HG03139 (cell line): Measurements from ENCODE around the gene FITM1.

Experiments used
- ATAC-seq: cut with Tn5 transposase; IDR thresholded peaks from one replicate; pipeline ENCODE4 v1.9.1; 2021; ENCODE audit not compliant: unreplicated experiment

The FITM1 gene

DNA sequence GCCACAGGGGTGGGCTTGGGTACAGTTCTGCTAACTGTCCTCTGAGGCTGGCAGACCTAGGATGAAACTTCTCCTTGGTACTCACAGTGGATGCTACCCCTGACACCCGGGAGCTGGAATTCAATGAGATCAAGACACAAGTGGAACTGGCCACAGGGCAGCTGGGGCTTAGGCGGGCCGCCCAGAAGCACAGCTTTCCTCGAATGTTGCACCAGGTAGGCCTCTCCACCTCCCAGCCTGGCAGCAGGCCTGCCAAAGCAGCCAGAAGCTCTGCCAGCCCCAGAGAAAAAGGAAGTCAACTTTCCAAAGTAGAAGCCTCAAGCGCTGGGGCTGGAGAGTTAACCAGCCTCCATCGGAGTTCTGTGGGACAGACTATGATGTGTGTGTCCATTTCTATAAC lies 13.3 kb upstream of the FITM1 start:
- no peak for ATAC-seq

DNA sequence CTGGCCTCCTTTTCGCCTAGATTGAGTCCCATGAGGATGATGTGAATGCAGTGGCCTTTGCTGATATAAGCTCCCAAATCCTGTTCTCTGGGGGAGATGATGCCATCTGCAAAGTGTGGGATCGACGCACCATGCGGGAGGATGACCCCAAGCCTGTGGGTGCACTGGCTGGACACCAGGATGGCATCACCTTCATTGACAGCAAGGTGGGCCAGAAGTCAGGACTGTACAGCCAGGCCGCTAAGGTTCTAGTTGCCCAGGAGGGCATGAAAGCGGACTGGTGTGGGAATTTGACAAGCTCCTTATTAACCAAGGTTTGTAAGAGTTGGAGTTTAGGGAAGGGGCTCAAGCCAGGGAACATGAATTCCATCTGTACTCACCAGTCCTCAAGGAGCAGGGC lies 10.8 kb upstream of the FITM1 start:
- ATAC-seq, result no peak

DNA sequence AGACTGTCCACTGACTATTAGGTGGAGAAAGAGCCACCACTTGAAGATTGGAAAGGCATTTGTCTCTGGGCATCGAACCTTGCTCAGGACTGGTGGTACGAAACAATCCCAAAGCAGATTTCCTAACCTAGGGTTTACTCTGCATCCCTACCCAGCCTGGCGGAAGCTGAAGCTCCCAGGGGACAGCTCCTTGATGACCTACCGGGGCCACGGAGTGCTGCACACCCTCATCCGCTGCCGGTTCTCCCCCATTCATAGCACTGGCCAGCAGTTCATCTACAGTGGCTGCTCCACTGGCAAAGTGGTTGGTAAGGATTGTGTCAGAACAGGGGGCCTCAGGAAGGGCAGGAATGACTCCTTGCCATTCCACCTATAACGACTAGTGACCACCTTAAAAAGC lies 9.2 kb upstream of the FITM1 start:
- ATAC-seq, result no peak

DNA sequence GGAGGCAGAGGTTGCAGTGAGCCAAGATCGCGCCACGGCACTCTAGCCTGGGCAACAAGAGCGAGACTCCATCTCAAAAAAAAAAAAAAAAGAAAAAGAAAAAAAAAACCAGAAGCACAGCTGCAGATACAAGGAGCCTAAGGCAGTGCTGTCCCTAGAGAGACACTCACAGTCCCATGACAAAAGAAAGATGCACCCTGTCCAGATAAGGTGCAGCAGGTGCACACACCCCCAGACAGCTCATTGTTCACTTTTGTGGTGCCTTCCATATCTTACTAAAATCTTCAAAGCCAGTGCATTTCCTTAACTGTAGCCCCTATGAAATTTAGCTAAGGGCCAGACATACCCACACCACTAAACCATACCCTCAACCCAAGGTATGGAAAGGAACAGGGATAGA lies 8.0 kb upstream of the FITM1 start:
- ATAC-seq, result no peak

DNA sequence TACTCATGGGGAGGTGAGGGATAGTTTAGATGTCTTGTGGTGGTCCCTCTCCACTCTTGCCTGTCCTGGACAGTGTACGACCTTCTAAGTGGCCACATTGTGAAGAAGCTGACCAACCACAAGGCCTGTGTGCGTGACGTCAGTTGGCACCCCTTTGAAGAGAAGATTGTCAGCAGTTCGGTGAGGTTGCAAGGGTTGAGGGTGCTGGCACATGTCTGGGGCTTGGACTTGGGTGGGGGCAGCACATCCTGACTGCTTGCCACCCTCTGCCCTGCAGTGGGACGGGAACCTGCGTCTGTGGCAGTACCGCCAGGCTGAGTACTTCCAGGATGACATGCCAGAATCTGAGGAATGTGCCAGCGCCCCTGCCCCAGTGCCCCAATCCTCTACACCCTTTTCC lies 7.6 kb upstream of the FITM1 start:
- no peak for ATAC-seq

DNA sequence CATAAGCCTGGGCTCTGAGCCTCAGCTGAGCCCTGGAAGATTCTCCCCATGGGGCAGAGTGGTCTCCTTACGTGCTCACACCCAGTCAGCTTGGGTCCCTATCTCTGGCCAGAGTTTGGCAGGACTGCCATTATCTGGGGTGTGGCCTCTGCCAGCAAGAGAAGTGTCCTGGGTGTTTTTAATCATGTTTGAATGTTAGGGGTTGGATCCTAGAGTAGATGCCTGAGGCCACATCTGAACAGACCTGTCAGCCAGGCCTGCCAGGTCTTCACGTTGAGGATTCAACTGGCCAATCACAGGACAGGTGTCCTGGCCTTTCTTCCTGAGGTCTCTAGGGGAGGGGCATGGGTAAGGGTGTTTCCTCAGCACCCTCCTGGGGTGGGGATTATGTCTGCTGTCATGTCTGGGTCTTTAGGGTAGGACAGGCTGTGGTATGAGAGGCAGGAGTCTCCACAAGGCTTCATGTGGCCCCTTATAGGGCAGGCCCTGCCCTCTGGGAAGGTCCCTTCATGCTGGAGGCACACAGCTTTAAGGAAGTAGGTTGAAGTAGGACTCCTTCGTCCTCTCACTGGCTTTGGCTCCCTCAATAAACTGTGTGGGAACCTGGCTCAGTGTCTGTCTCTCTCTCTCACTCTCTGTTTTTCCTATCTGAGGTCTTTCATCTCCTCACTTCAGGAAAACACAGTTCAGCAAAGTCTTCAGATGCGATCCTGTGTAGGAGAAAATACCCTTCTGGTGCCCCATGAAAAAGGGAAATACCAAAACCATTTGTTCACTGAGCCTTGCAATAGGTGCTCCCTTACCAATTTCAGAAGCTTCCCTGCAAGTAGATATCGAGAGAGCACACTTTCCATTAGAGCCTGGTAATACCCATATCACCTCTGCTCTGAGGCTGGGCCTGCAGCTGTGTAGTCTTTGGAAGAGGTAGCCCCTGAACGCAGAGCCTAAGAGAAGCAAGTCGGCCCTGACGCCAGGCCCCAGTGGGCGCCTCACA lies 6.7 kb upstream of the FITM1 start:
- no peak for ATAC-seq

DNA sequence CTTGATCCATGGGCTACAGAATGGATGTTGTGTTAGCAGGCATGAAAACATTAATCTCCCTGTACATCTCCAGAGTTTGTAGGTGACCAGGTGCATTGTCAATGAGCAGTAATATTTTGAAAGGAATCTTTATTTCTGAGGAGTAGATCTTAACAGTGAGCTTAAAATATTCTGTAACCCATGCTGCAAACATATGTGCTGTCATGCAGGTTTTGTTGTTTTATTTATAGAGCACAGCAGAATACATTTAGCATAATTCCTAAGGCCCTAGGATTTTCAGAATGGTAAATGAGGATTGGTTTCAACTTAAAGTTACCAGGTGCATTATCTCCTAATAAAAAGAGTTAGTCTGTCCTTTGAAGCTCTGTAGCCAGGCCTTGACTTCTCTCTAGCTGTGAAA lies 3.5 kb upstream of the FITM1 start:
- no peak for ATAC-seq

DNA sequence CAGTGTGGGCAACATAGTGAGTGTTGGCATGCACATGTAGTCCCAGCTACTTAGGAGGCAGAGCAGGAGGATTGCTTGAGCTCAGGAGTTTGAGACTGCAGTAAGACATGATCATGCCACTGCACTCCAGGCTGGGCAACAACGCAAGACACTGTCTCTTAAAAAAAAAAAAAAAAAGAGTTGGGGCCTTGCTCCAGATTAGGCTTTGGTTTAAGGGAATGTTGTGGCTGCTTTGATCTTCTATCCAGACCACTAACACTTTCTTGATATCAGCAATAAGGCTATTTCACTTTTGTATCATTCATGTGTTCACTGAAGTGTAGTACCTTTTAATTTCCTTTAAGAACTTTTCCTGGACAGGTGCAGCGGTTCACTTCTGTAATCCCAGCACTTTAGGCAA lies 2.8 kb upstream of the FITM1 start:
- ATAC-seq, result no peak

DNA sequence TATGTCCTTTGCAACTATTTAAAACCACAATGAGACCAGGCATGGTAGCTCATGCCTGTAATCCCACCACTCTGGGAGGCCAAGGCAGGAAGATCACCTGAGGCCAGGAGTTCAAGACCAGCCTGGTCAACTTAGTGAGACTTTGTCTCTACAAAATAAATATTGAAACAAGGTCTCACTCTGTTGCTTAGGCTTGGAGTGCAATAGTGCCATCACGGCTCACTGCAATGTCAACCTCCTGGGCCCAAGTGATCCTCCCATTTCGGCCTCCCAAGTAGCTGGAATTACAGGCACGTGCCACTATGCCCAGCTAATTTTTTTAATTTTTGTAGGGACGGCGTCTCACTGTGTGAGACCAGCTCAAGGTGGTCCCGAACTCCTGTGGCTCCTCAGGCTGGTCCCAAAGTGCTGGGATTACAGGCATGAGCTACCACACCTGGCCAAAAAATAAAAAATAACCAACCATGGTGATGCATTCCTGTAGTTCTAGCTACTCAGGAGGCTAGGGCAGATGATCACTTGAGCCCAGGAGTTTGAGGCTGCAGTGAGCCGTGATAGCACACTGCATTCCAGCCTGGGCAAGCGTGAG lies 955 bp upstream of the FITM1 start:
- no peak for ATAC-seq

DNA sequence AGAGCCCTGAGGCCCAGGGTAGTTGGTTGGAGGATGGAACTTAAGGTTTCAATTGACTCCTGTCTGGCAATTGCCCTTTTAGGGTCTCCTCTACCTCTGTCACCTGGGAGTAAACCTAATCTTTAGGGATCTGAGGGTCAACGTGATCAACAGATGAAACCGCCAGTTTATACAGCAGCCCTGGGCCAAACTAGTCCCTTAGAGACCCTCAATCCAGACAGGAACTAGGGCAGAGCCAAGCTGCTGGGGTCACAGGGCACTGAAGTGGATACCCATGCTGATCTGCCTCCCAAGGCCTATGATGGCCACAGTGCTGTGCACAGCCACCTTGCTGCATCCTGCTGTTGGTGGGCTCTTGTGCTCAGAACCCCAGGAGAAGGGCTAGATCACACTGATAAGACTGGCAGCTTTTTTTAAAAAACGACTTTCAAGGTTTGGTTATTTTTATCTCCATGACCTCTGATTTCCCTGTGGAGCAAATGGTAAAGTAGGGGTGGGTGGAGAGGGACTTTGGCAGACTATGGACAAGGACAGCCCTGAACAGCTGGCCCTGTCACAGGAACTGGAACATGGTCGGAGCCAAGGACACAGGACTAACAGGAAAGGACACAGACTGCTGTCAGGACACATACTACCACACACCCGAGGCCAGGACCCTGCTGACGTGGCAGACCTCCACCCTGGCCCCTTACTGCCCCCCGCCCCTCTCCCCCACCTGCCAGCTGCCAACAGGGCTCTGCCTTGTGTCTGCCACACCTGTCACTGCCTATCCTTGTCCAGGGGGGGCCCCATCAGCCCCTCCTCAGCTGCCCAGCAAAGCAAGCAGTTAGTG lies 474 bp downstream of the FITM1 start:
- no peak for ATAC-seq

DNA sequence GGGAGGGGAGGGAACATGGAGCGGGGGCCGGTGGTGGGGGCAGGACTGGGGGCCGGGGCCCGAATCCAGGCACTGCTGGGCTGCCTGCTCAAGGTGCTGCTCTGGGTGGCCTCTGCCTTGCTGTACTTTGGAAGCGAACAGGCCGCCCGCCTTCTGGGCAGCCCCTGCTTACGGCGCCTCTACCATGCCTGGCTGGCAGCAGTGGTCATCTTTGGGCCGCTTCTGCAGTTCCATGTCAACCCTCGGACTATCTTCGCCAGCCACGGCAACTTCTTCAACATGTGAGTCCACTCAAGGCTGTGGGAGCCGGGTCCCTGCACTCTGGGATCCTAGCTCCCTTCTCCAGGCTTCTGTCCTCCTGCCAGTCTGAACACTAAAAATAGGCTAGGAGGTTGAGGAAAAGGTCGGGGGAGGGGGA lies 1.1 kb downstream of the FITM1 start:
- no peak for ATAC-seq

DNA sequence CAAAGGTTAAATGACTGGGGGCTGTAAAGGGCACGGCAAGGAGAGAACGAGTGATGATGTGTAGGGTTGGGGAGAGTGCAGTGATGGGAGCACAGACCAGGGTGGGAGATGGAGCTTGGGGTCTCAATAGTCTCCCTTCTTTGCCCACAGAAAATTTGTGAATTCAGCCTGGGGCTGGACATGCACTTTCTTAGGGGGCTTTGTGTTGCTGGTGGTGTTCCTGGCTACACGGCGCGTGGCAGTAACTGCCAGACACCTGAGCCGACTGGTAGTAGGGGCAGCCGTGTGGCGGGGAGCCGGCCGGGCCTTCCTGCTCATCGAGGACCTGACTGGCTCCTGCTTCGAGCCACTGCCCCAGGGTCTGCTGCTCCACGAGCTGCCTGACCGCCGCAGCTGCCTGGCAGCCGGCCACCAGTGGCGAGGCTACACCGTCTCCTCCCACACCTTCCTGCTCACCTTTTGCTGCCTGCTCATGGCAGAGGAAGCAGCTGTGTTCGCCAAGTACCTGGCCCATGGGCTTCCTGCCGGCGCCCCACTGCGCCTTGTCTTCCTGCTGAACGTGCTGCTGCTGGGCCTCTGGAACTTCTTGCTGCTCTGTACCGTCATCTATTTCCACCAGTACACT lies 1.7 kb downstream of the FITM1 start:
- ATAC-seq, result no peak

DNA sequence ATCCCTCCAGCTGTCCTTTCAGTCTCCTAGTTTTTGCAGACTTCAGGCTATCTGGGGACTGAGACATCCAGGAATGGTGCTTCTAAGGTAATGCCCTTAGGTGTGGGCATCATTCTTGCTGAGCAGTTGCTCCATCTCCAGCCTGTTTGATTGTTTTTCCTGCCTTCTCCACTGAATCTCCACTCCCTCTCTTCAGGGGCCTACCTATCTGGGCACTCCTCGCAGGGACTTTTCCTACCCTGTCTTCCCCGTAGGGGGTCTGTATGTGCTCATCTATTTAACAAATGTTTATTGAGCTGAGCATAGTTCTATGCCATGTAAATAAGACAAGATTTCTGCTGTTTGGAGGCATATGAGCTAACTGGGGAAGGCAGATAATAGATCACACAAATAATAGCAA lies 2.5 kb downstream of the FITM1 start:
- ATAC-seq, result no peak

DNA sequence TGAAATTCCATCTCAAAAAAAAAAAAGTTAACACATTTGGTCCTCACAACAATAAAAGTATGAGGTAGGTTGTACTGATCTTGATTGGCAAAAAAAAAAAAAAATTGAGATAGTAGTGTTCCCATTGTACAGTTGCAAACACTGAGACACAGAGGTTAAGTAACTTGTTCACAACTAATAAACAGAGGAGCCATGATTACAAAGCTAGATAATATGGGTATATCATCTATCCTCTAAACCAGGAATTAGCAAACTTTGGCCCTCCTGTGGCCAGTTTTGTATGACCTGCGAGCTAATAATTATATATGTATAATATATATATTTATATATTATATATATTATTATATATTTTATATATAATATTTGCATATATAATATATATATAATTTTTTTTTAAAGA lies 3.3 kb downstream of the FITM1 start:
- no peak for ATAC-seq

DNA sequence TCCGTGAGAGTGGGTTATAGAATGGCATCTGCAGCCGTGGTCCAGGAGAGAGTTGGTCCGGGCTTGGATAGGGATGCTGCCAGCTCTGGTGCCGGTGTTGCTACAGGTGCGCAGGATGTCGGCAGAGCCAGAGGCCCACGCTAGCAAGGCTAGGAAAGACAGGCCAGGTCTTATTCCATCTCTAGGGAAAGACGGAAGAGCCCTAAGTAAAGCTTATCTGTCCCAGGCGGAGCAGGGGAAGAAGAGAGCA lies 5.0 kb downstream of the FITM1 start:
- ATAC-seq, result no peak

DNA sequence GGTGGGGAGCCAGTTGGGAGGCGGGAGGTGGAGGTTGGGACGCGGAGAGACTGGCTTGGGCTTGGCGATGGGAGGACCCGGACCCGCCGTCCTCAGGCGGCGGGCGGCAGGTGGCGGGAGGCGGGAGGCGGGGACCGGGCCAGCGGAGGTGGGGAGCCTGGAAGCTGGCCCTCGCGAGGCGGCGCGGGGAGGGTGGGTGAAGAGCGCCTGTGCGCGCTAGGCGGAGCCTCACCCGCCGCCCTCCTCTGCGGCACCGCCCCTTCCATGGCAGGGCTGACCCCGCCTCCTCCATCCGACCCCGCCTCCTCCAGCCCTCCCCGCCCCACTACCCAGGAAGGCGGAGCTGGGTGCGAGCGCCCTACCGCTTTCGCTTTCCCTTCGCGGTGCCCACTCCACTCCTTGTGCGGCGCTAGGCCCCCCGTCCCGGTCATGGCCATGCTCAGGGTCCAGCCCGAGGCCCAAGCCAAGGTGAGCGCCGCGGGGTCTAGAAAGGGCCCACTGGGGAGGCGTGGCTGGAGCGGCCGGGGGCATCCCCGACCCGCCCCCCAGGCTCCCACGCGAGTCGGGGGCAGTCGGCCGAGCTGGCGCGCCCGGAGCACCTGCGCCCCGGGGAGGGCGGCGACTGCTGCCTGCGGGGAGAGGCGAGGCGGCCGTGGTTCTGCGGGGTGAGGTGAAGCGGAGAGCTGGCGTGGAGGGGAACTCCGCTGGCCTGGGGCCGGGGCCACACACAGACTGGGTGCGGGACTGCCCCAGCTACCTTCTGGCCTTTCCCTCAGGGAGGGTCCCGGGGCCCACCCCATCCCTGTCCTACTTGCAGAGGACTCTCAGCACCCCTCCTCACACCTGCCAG lies 5.6 kb downstream of the FITM1 start, which contains the start of gene PSME1:
TSS of gene PSME1 (plus strand) at position 361 of the 850 bp plus-strand sequence. CDS start at position 430, 69 bp downstream.
- ATAC-seq, result peak; percentile 78

DNA sequence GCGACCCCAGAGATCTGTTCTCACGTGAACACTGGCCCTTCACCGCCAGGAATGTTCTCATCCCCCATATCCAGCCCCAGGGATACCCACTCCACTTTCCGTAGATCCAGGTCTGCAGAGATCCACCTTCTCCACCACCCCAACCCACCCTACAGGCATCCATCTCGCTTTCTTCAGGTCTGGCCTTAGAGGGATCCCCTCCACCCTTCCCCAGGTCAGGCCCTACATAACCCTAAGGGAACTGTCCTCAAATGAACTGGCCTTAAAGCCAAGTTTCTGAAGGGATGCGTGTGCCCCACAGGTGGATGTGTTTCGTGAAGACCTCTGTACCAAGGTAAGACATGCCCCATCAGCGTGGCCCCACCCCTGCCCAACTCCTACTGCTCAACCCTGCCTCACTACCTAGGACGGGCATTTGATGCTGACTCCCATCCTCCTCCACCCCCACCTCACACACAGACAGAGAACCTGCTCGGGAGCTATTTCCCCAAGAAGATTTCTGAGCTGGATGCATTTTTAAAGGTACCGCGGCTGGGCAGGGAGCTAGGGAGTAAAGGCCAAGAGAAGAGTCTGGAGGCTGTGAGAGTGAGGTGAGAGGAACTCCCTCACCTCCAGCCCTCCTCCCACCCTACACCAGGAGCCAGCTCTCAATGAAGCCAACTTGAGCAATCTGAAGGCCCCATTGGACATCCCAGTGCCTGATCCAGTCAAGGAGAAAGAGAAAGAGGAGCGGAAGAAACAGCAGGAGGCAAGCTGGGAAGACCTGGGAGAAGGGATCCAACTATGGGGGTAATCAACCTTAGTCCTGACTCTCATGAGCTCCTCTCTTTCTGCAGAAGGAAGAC lies 6.4 kb downstream of the FITM1 start:
- no peak for ATAC-seq

DNA sequence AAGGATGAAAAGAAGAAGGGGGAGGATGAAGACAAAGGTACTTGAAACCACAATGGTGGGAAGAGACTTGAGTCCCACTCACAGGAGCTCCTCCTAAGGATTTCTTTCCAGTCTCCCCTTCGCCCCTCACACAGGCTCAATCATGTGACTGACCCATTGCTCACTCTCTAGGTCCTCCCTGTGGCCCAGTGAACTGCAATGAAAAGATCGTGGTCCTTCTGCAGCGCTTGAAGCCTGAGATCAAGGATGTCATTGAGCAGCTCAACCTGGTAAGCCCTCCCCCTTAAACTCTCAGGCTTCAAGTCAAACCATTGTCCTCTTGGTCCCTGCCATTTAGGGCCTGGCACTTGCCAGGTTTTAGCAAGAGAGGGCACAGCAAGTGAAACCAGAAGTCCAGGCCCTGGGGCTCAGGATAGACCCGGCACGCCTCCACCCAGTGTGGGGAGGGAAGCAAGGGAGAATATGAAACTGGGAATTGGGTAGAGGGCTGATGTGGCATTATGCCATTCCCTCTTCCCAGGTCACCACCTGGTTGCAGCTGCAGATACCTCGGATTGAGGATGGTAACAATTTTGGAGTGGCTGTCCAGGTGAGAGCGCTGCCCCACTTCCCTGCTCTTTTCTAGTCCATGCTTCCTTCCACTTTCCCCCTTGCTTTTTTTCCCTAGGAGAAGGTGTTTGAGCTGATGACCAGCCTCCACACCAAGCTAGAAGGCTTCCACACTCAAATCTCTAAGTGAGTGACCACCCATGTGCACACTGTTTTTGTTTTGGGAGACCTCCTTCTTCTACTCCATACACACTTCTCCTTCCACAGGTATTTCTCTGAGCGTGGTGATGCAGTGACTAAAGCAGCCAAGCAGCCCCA lies 7.3 kb downstream of the FITM1 start:
- ATAC-seq, result no peak
